HG02840 (cell line): Measurements from ENCODE around the gene ATG14.
"Not testable (repeated sequence)": the region's sequence is repeated elsewhere in the genome, so short reads cannot be mapped to it uniquely, and the experiment has no call there.

Source experiments
- ATAC-seq: cut with Tn5 transposase; IDR thresholded peaks from one replicate; pipeline ENCODE4 v1.9.1; 2021; ENCODE audit warnings: mild to moderate bottlenecking, moderate library complexity, moderate number of reproducible peaks; ENCODE audit not compliant: unreplicated experiment, low FRiP score

Gene ATG14

DNA sequence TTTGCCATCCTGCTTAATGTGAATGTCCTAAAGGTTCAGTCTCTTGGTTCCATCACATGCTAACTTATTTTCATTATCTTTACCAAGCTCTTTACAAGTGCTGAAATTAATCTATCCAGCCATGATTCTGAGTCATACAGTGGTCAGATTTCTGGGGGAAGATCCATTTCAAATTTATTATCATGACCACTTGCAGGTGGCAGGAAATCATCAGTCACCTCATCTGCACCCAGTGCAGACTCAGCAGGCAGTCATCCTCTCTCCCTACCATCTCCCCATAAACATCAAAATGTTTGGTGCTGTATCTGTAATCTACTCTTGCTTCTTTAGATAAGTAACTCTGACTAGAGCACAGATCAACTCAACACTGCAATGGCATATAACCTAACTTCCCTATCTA, 23.5 kb downstream of the ATG14 start:
- ATAC-seq, result no peak

DNA sequence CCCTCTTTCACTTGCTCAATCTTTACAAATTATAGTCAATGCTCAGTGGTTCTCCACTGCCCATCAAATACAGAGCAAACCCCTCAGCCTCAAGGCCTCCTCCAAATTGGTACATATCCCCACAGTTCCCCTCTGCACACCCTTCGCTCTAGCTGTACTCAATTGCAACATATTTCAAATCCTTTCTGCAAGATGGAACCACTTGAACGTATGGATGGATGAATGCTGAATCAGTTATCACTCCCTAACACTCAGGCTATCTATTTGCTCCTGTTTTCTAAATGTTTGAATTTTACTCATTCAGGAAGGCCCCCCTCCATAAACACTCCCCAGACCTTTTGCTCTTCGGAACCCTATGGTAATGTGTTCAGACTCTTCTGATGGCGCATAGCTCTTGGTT, 24.5 kb downstream of the ATG14 start:
- no peak for ATAC-seq

GRCh38 chr14:55386037-55386808, 25.4 kb downstream of the ATG14 start:
- no peak for ATAC-seq

- ATAC-seq, result no peak
Measured at GRCh38 chr14:55384536-55384935, 27.1 kb downstream of the ATG14 start.

DNA sequence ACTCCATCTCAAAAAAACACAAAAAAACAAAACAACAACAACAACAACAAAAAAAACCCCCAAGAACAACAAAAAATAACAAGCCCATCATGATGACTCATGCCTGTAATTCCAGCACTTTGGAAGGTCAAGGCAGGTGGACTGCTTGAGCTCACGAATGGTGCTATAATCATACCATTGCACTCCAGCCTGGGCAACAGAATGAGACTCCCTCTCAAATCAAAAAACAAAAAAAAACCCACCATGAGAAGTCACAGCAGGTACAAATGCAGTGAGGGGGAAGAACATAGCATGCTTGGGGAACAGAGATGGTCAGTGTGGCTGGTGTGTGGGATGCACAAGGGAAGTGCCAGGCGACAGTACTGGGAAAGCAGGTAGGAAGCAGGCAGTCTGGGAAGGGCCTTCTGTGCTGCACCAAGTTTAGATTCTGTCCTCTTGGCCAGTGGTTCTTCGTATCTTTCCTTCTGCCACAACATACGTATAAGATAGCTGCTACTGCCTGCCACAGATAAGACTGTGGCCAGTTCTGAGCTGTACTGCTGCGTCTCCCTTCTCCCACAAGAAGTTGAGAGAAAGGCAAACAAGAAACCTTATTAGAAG, 28.0 kb downstream of the ATG14 start:
- no peak for ATAC-seq

DNA sequence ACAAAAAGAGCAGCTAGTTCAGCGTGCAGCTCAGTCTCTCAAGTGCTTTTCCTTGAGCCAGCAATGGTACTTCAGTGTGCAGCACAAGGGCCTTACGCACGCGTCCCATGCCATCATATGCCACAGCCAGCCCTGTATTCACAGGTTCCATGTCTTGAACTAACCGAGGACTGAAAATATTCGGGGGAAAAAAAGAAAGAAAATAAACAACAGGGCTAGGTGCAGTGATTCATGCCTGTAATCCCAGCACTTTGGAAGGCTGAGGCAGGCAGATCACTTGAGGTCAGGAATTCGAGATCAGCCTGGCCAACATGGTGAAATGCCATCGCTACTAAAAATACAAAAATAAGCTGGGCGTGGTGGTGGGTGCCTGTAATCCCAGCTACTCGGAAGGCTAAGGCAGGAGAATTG, 28.6 kb downstream of the ATG14 start:
- not testable (repeated sequence) for ATAC-seq

GRCh38 chr14:55382483-55382882, 29.1 kb downstream of the ATG14 start:
- ATAC-seq, result no peak

DNA sequence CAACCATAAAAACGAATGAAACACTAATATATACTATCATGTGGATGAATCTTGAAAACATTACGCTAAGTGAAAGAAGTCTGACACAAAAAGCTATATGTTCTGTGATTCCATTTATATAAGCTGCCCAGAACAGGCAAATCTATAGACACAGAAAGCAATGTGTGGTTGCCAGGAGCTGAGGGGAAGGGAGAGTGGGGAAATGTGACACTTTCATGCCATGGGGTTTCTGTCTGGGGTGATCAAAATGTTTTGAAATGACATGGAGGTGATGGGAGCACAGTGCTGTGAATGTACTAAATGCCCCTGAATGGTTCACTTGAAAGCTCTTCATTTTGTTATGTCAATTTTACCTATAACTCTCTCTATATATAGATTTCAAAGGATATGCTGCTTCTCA, 30.1 kb downstream of the ATG14 start:
- ATAC-seq, result no peak

DNA sequence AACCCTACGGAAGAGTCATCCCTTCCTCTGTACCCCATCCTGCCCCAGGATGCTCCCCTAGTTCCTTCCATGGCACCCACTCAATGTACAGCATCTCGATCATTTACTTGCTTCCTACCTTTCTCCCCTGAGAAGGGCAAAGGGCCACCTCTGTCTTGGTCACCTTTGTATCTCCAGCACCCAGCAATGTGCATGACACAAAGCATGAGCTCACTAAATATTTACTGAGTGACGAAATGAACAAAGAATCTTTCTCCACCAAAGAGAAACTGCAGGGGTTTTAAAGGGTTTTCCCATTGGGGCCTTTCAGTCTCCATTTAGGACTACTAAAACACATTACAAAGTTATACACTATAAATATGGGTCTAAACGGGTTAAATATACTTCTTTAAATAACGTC, 30.6 kb downstream of the ATG14 start:
- ATAC-seq, result no peak

GRCh38 chr14:55377236-55377635, 34.4 kb downstream of the ATG14 start:
- no peak for ATAC-seq

DNA sequence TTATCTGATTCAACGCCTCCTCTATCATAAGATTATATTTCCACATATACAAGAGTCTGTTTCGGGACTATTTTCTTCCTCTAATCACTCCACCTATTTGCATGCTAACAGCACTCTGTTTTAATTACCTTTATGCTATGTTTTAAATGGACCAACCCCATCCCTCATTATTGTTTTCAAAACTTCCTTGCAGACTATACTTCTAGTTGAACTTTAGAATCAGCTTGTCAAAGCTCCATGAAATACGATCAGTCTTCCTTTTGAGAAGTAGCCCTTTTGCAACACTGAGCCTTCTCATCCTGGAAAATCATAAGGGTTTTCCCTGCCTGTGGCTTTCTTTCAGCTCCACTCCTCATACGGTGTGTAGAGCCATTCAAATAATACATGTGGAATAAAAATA, 36.9 kb downstream of the ATG14 start:
- ATAC-seq, result no peak

GRCh38 chr14:55373784-55374705, 37.6 kb downstream of the ATG14 start:
- no peak for ATAC-seq

DNA sequence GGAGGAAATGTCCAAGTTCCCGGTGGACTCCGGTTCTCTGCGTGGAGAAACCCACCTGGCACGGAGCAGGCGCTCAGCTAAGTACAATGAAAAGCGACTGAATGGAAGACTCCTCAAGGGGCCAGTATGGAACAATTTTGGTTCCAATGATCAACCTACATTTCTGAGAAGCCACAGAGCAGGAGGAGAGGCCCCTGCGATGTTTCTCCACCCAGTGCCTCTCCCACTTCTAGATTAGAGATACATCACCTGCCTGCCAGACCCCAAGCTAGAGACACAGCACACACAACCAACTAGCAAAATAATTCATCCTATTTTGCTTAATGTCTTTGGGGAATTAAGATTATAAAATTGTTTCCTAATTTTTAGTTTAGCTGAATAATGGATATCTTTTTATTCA, 38.8 kb downstream of the ATG14 start:
- no peak for ATAC-seq

GRCh38 chr14:55372423-55372822, 39.2 kb downstream of the ATG14 start:
- ATAC-seq, result no peak

DNA sequence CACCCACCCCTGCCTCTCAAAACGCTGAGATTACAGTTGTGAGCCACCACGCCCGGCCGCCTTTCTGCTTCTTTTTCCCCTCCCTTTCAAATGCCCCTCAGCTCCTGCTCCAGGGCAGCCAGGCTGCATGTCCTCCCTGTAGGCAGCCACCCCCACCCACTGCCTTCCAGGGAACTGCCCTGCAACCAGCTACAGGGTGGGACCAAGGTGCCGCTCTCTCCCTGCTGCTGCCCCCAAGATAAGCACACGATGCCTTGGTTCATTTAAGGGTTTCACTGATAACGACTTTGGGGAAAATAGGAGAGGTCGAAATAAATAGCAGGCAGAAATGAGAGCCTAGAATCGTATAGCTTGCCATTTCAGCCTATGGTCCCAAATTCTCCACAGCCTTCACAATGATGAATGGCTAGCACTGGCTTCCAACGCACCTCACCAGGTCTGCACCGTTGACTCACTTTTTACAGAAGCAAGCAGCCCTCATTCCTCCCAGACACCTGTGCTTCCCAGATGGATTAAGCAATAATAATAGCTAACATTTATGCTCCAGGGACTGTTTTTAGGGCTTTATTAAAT, 40.7 kb downstream of the ATG14 start:
- no peak for ATAC-seq

- no peak for ATAC-seq
Measured at GRCh38 chr14:55366271-55366670, 45.4 kb downstream of the ATG14 start.

DNA sequence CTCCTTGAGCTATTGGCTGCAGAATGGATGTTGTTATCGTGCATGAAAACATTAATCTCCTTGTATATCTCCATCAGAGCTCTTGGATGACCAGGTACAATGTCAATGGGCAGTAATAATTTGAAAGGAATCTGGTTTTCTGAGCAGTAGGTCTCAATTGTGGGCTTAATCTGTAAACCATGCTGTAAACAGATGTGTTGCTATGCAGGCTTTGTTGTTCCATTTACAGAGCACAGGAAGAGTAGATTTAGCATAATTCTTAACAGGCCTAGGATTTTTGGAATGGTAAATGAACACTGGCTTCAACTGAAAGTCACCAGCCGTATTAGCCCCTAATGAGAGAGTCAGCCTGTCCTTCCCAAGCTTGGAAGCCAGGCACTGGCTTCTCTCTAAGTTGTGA, 50.4 kb downstream of the ATG14 start:
- ATAC-seq, result no peak

DNA sequence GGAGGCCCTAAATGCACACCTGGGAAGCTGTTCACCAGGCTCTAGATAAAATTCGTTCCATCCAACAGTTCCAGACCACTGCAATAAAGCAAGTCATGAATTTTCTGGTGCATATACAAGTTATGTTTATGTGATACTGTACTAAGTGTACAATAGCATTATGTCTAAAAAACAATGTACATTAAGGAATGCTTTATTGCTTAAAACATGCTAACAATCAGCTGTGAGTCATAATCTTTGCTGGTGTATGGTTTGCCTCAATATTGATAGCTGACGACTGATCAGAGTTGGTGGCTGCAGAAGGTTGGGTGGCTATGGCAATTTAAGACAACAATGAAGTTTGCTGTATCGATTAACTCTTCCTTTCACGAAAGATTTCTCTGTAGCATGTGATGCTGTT, 52.3 kb downstream of the ATG14 start:
- ATAC-seq, result no peak

DNA sequence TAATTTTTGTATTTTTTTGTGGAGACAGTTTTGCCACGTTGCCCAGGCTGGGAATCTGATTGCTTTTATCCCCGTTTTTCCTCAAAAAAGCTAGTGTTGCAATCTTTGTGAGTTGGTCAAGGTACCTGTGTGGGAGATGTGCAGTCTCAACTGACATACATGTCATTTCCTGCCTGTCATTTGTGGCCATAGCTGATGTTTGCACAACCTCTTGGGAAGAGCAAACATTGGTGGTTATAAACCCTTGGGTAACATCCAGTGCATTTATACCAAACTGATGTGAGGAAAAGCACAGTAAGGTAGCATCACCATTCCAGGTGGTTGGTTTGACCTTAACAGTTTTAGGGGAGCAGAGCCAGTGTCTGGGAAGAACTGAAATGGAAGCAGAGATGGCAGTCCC, 54.7 kb downstream of the ATG14 start:
- ATAC-seq, result no peak

GRCh38 chr14:55355922-55356321, 55.7 kb downstream of the ATG14 start:
- no peak for ATAC-seq

GRCh38 chr14:55354500-55354899, 57.1 kb downstream of the ATG14 start:
- no peak for ATAC-seq
